ENCODE data around the gene HMX2.
A peak's percentile ranks its signal among the peaks of the same experiment; 100 is the strongest.

GRCh38 chr10:123160311-123160980 lies 12.5 kb downstream of the HMX2 start:
- TF ChIP-seq RAD21 (IDR thresholded peaks at IDR 0.05; ENCODE audit: low read depth): no peak
- TF ChIP-seq SP1 (IDR thresholded peaks at IDR 0.05; ENCODE audit: low read depth): no peak
- TF ChIP-seq, protein P1, sequence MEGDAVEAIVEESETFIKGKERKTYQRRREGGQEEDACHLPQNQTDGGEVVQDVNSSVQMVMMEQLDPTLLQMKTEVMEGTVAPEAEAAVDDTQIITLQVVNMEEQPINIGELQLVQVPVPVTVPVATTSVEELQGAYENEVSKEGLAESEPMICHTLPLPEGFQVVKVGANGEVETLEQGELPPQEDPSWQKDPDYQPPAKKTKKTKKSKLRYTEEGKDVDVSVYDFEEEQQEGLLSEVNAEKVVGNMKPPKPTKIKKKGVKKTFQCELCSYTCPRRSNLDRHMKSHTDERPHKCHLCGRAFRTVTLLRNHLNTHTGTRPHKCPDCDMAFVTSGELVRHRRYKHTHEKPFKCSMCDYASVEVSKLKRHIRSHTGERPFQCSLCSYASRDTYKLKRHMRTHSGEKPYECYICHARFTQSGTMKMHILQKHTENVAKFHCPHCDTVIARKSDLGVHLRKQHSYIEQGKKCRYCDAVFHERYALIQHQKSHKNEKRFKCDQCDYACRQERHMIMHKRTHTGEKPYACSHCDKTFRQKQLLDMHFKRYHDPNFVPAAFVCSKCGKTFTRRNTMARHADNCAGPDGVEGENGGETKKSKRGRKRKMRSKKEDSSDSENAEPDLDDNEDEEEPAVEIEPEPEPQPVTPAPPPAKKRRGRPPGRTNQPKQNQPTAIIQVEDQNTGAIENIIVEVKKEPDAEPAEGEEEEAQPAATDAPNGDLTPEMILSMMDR (IDR thresholded peaks at IDR 0.05 in 2 of 3, conservative IDR thresholded peaks at IDR 0.05 in 1 of 3; ENCODE audit: borderline replicate concordance in 1 of 3, insufficient read depth in 1 of 3, low read depth in 2 of 3, low read length in 2 of 3): no peak
- TF ChIP-seq EZH2 (IDR thresholded peaks at IDR 0.05): no peak
- TF ChIP-seq ZNF274 (IDR thresholded peaks at IDR 0.05; ENCODE audit: low read depth, low read length): no peak
- TF ChIP-seq POLR2AphosphoS5 (IDR thresholded peaks at IDR 0.05; ENCODE audit: low read depth, low read length): 0 out of 2 replicates have a peak, but pooled peaks have one; percentile 23
- TF ChIP-seq ZBTB33 (IDR thresholded peaks at IDR 0.05; ENCODE audit: extremely low read depth, insufficient replicate concordance, low read length): no peak
- no peak for TF ChIP-seq POLR2A (IDR thresholded peaks at IDR 0.05; ENCODE audit: borderline replicate concordance, extremely low read depth, insufficient read depth, insufficient read length)
- TF ChIP-seq CEBPB (IDR thresholded peaks at IDR 0.05; ENCODE audit: low read depth): no peak
